Measurements from ENCODE around the gene WBP1. TPM values are rescaled to one million over a fixed set of nuclear protein-coding genes. Genes with fewer than 3 reads are reported as not detected.

WBP1 gene
- total and polyA plus RNA-seq, 7 experiments from 2014 or later: 33.3 to 127 (median 58.9) TPM

- Mint-ChIP-seq H3K4me1 (peaks cover 0 to 10% (median 1%) of the 10 kb centered on the region in 7 donors), H3K27me3 (no peaks in the 10 kb centered on the region), H3K4me3 (no peak overlapping the region), H3K36me3 (peaks cover 14 to 53% (median 20%) of the 10 kb centered on the region in 5 donors), H3K27ac (no peak overlapping the region), H3K9me3 (peaks cover 0 to 2% (median 0%) of the 10 kb centered on the region in 11 donors)
- Histone ChIP-seq H3K9me3 (ENCODE audit: control insufficient read depth in 2 of 3, low read length in 3 of 3) (no peaks in the 10 kb centered on the region), H3K27me3 (ENCODE audit: control insufficient read depth in 2 of 2, insufficient read depth in 2 of 2, low read length in 2 of 2) (no peaks in the 10 kb centered on the region), H3K36me3 (ENCODE audit: control insufficient read depth in 2 of 3, insufficient read depth in 3 of 3, low read length in 3 of 3) (peaks cover 5 to 68% (median 8%) of the 10 kb centered on the region in 3 experiments), H3K4me1 (ENCODE audit: control insufficient read depth in 2 of 2, insufficient read depth in 2 of 2, low read length in 2 of 2) (no peaks in the 10 kb centered on the region), H3K27ac (ENCODE audit: low read depth, low read length) (no peak overlapping the region), H3K4me3 (ENCODE audit: low read length) (no peak overlapping the region)
- DNase-seq (no peak), ATAC-seq (no peak)
- intact Hi-C loops (cut with micrococcal nuclease): no loop called here
- ChIA-PET CTCF (interaction anchor here (1.8 kb wide), 1 partner anchor 10 kb away, joined by 5 read pairs; the partner anchor contains the start of gene CCDC142), POLR2A (interaction anchor here (0.7 to 0.9 kb wide), 2 partner anchors 9 to 17 kb away, joined by 3 to 5 read pairs; partner anchors contain the start of genes CCDC142 and TTC31)
Observed at GRCh38 chr2:74491648-74492544, 33.7 kb downstream of the WBP1 start.

GRCh38 chr2:74493546-74493945, 35.3 kb downstream of the WBP1 start:
- H3K9me3 ChIP-seq (ENCODE audit: control insufficient read depth in 2 of 3, low read length in 3 of 3): no peaks in the 10 kb centered on the region
- CTCF ChIA-PET: interaction anchor here (1.8 kb wide), 1 partner anchor 11 kb away, joined by 5 read pairs; the partner anchor contains the start of gene CCDC142
- H3K27me3 ChIP-seq (ENCODE audit: control insufficient read depth in 2 of 2, insufficient read depth in 2 of 2, low read length in 2 of 2): peaks cover 0 to 7% of the 10 kb centered on the region in 2 donors
- H3K4me3 Mint-ChIP-seq: no peak overlapping the region
- peaks cover 2 to 11% of the 10 kb centered on the region in 2 donors for H3K4me1 ChIP-seq (ENCODE audit: control insufficient read depth in 2 of 2, insufficient read depth in 2 of 2, low read length in 2 of 2)
- intact Hi-C loops (cut with micrococcal nuclease): no loop called here
- H3K36me3 Mint-ChIP-seq: peaks cover 14 to 52% (median 23%) of the 10 kb centered on the region in 5 donors
- DNase-seq: no peak
- ATAC-seq: no peak
- H3K27ac ChIP-seq (ENCODE audit: low read depth, low read length): no peak overlapping the region
- H3K36me3 ChIP-seq (ENCODE audit: control insufficient read depth in 2 of 3, insufficient read depth in 3 of 3, low read length in 3 of 3): peaks cover 5 to 59% (median 8%) of the 10 kb centered on the region in 3 experiments
- peaks cover 0 to 2% (median 0%) of the 10 kb centered on the region in 11 donors for H3K9me3 Mint-ChIP-seq
- H3K4me1 Mint-ChIP-seq: peaks cover 5 to 15% (median 9%) of the 10 kb centered on the region in 7 donors
- no peak overlapping the region for H3K27ac Mint-ChIP-seq
- POLR2A ChIA-PET: interaction anchor here (0.9 to 1.5 kb wide), 2 partner anchors 10 to 23 kb away, joined by 3 to 4 read pairs; partner anchors contain the start of genes CCDC142 and TTC31
- H3K27me3 Mint-ChIP-seq: peaks cover 5 to 12% (median 7%) of the 10 kb centered on the region in 5 donors
- H3K4me3 ChIP-seq (ENCODE audit: low read length): no peak overlapping the region

GRCh38 chr2:74495440-74495839, 37.2 kb downstream of the WBP1 start:
- H3K27me3 Mint-ChIP-seq: peaks cover 18 to 29% (median 20%) of the 10 kb centered on the region in 5 donors
- ATAC-seq (no peak), DNase-seq (no peak)
- peaks cover 0 to 22% of the 10 kb centered on the region in 2 donors for H3K27me3 ChIP-seq (ENCODE audit: control insufficient read depth in 2 of 2, insufficient read depth in 2 of 2, low read length in 2 of 2)
- no peaks in the 10 kb centered on the region for H3K9me3 Mint-ChIP-seq
- intact Hi-C loops (cut with micrococcal nuclease): no loop called here
- ChIA-PET POLR2A (no interaction called here), CTCF (no interaction called here)
- peaks cover 8 to 21% of the 10 kb centered on the region in 2 donors for H3K4me1 ChIP-seq (ENCODE audit: control insufficient read depth in 2 of 2, insufficient read depth in 2 of 2, low read length in 2 of 2)
- H3K27ac Mint-ChIP-seq: peak overlapping the region in 1 of 9 donors; percentile 55
- H3K4me3 ChIP-seq (ENCODE audit: low read length): no peak overlapping the region
- peaks cover 4 to 41% (median 5%) of the 10 kb centered on the region in 3 experiments for H3K36me3 ChIP-seq (ENCODE audit: control insufficient read depth in 2 of 3, insufficient read depth in 3 of 3, low read length in 3 of 3)
- H3K9me3 ChIP-seq (ENCODE audit: control insufficient read depth in 2 of 3, low read length in 3 of 3): no peaks in the 10 kb centered on the region
- no peak overlapping the region for H3K27ac ChIP-seq (ENCODE audit: low read depth, low read length)
- peaks cover 15 to 24% (median 20%) of the 10 kb centered on the region in 7 donors for H3K4me1 Mint-ChIP-seq
- no peak overlapping the region for H3K4me3 Mint-ChIP-seq
- H3K36me3 Mint-ChIP-seq: peaks cover 11 to 39% (median 16%) of the 10 kb centered on the region in 5 donors

DNA sequence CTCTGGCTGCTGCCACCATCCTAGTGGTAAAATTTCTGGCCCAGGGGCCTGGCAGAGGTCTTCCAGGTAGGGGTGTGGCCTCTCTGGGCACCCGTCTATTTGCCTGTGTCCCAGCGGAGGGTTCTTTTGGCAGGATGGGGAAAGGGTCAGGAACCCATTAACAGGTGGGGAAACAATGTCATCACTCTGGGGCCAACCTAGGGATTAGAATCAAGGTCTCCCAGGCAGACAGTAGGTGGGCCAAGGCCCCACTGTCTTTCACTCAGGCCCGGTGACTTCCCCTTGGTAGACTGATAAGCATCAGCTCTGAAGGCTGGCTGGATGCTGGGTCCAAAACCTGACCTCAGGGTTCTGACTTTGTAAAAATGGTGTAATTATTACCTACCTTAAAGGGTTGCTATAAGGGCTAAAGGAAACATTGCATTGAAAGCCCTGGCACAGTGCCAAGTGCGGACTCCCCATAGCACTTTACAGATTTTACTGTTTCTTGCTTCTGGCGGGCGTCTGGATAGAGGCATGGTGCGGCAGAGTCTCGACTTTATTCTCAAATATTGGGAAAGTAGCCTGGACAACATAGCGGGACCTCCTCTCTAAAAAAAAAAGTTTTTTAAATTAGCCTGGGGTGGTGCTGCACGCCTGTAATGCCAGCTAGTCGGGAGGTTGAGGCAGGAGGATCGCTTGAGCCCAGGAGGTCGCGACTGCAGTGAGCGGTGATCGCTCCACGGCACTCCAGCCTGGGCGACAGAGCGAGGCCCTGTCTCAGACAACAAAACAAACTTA, 38.9 kb downstream of the WBP1 start:
- Histone ChIP-seq H3K36me3 (ENCODE audit: control insufficient read depth in 2 of 3, insufficient read depth in 3 of 3, low read length in 3 of 3) (peaks cover 0 to 23% (median 0%) of the 10 kb centered on the region in 3 experiments), H3K9me3 (ENCODE audit: control insufficient read depth in 2 of 3, low read length in 3 of 3) (no peaks in the 10 kb centered on the region), H3K27ac (ENCODE audit: low read depth, low read length) (no peak overlapping the region), H3K4me3 (ENCODE audit: low read length) (peak overlapping the region; percentile 61), H3K4me1 (ENCODE audit: control insufficient read depth in 2 of 2, insufficient read depth in 2 of 2, low read length in 2 of 2) (peaks cover 8 to 21% of the 10 kb centered on the region in 2 donors), H3K27me3 (ENCODE audit: control insufficient read depth in 2 of 2, insufficient read depth in 2 of 2, low read length in 2 of 2) (peaks cover 0 to 26% of the 10 kb centered on the region in 2 donors)
- H3K9me3 Mint-ChIP-seq: no peaks in the 10 kb centered on the region
- POLR2A ChIA-PET: interaction anchor here (0.6 to 1.2 kb wide), 4 partner anchors 10 to 156 kb away, joined by 3 to 4 read pairs (median 3); partner anchors contain the start of genes HTRA2, PCGF1 and WBP1
- H3K4me3 Mint-ChIP-seq: peak overlapping the region; percentile 63 to 97 (median 86)
- ATAC-seq (no peak), DNase-seq (no peak)
- peaks cover 4 to 25% (median 11%) of the 10 kb centered on the region in 5 donors for H3K36me3 Mint-ChIP-seq
- peak overlapping the region in 2 of 9 donors; percentile 13 to 59 for H3K27ac Mint-ChIP-seq
- peaks cover 16 to 30% (median 22%) of the 10 kb centered on the region in 7 donors for H3K4me1 Mint-ChIP-seq
- H3K27me3 Mint-ChIP-seq: peaks cover 33 to 46% (median 35%) of the 10 kb centered on the region in 5 donors
- intact Hi-C loops (cut with micrococcal nuclease): no loop called here
- CTCF ChIA-PET: no interaction called here

- Histone ChIP-seq H3K4me1 (ENCODE audit: control insufficient read depth in 2 of 2, insufficient read depth in 2 of 2, low read length in 2 of 2) (peaks cover 8 to 29% of the 10 kb centered on the region in 2 donors), H3K27me3 (ENCODE audit: control insufficient read depth in 2 of 2, insufficient read depth in 2 of 2, low read length in 2 of 2) (peaks cover 4 to 33% of the 10 kb centered on the region in 2 donors), H3K9me3 (ENCODE audit: control insufficient read depth in 2 of 3, low read length in 3 of 3) (no peaks in the 10 kb centered on the region), H3K4me3 (ENCODE audit: low read length) (peak overlapping the region; percentile 61), H3K27ac (ENCODE audit: low read depth, low read length) (no peak overlapping the region), H3K36me3 (ENCODE audit: control insufficient read depth in 2 of 3, insufficient read depth in 3 of 3, low read length in 3 of 3) (peaks cover 0 to 16% (median 0%) of the 10 kb centered on the region in 3 experiments)
- POLR2A ChIA-PET: interaction anchor here (0.6 to 1.2 kb wide), 3 partner anchors 9 to 155 kb away, joined by 3 to 4 read pairs (median 3); partner anchors contain the start of genes PCGF1 and WBP1
- H3K4me1 Mint-ChIP-seq: peaks cover 19 to 38% (median 30%) of the 10 kb centered on the region in 7 donors
- DNase-seq: peak in 1 of 9 donors; percentile 40
- H3K9me3 Mint-ChIP-seq: no peaks in the 10 kb centered on the region
- peaks cover 39 to 53% (median 42%) of the 10 kb centered on the region in 5 donors for H3K27me3 Mint-ChIP-seq
- CTCF ChIA-PET: no interaction called here
- ATAC-seq: peak; percentile 41
- intact Hi-C loops (cut with micrococcal nuclease): loop anchor here in 1 of 2 donors (1.0 to 2.0 kb wide), 3 partner anchors 9 to 31 kb away; partner anchors contain the start of genes AUP1, HTRA2, PCGF1 and TLX2
- H3K4me3 Mint-ChIP-seq: peak overlapping the region; percentile 63 to 97 (median 86)
- peaks cover 4 to 20% (median 11%) of the 10 kb centered on the region in 5 donors for H3K36me3 Mint-ChIP-seq
- H3K27ac Mint-ChIP-seq: peak overlapping the region in 5 of 9 donors; percentile 3 to 85 (median 40)
Observed at GRCh38 chr2:74497777-74498499, 39.7 kb downstream of the WBP1 start.

Data from naive thymus-derived CD4-positive, alpha-beta T cell (primary cell).